HG03097 (cell line): ENCODE results near the gene AFDN.

Source experiments
- ATAC-seq: cut with Tn5 transposase; IDR thresholded peaks from one replicate; pipeline ENCODE4 v1.9.1; 2021; ENCODE audit not compliant: unreplicated experiment, low FRiP score

The AFDN gene

GRCh38 chr6:167937948-167938911, 111.5 kb downstream of the AFDN start:
- no peak for ATAC-seq

- no peak for ATAC-seq
Measured at GRCh38 chr6:167941822-167942221, 115.1 kb downstream of the AFDN start.

DNA sequence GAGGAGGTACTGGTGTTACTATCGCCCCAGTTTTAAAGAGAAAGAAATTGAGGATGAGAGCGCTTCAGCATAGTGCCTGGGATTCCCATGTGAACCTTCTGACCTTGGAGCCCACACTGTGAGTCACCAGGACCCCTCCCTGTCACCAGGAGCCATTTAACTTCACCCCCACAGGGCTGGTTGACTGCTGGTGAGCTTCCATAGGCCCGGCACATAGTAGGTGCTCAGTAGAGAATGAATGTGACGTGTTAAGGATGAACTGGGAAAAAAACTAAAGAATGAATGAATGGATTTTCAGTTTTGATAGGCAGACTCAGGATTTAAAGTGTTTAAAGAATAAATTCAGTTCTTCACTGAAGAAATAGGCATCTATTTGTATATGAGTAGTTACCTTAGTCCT, 117.4 kb downstream of the AFDN start:
- ATAC-seq = no peak

DNA sequence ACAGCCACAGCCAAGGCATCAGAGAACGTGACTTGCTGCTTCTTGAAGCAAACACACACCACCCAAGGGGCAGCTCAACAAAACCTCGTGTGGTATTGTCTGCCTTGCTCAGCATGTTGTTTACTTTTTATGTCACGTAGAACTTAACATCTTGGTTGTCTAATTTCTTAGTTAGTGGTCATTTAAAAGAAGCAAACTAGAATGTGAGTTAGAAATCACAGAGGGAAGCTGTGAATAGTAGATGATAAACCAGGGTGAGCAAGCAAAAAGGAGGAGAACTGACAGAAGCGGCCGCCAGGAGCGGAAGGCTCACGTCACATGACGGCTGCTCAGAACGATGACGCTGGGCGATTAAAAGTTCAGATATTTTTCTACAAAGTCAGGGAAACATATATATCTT, 119.3 kb downstream of the AFDN start:
- no peak for ATAC-seq

DNA sequence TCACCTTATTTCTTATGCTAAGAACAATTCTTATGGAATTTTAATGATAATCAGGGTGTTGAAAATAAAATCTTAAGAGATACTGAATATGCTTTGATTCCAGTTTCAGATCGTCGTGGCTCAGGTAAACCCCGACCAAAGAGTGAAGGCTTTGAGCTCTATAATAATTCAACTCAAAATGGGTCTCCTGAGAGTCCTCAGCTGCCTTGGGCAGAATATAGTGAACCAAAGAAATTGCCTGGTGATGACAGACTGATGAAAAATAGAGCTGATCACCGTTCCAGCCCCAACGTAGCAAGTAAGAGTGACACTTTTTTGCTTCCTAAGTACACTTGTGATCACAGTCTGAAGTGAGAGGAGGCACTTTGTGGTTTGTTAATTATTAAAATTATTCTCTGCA, 119.9 kb downstream of the AFDN start:
- ATAC-seq = no peak

GRCh38 chr6:167947716-167948115, 121.0 kb downstream of the AFDN start:
- ATAC-seq = no peak

GRCh38 chr6:167948716-167949115, 122.0 kb downstream of the AFDN start:
- no peak for ATAC-seq

- ATAC-seq = no peak
Measured at GRCh38 chr6:167949121-167949684, 122.5 kb downstream of the AFDN start.

GRCh38 chr6:167951781-167952511, 125.2 kb downstream of the AFDN start:
- ATAC-seq = no peak

DNA sequence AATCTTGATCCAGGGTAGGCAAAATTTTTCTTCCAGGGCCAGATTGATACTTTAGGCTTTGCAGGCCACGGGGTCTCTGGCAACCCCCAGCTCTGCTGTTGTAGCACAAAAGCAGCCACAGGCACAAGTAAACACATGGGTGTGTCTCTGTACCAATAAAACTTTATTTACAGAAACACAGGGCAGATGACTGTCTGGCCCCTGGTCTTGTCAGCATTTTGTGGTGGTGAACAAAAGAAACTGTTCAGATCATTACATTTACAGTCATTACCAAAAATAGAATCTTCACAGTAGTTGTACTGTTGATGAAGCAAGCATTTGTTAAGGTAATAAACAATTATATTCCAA, 125.8 kb downstream of the AFDN start:
- no peak for ATAC-seq

- ATAC-seq = no peak
Measured at GRCh38 chr6:167953551-167953950, 126.8 kb downstream of the AFDN start.

- no peak for ATAC-seq
Measured at GRCh38 chr6:167954151-167954550, 127.4 kb downstream of the AFDN start.

DNA sequence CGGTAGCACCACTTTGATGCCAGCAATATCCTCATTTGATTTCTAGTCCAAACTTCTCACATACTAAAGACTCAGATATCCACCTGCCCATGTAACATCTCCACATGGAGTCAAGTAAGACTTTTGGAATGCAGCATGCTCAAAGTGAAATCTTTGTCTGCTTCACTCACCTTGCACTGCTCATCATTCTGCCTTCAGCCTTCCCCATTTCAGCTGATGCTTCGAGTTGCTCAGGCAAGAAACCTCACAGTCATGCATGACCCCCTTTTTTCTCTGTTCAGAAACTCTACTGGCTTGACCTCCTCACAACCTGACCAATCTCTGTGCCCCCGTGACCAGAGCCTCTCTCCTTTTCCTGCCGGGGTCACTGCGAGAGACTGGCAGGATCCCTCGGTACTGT, 129.8 kb downstream of the AFDN start:
- no peak for ATAC-seq

- no peak for ATAC-seq
Measured at GRCh38 chr6:167956983-167957492, 130.3 kb downstream of the AFDN start.

GRCh38 chr6:167957626-167958025, 130.9 kb downstream of the AFDN start:
- no peak for ATAC-seq

GRCh38 chr6:167960579-167960978, 133.9 kb downstream of the AFDN start:
- ATAC-seq = no peak

DNA sequence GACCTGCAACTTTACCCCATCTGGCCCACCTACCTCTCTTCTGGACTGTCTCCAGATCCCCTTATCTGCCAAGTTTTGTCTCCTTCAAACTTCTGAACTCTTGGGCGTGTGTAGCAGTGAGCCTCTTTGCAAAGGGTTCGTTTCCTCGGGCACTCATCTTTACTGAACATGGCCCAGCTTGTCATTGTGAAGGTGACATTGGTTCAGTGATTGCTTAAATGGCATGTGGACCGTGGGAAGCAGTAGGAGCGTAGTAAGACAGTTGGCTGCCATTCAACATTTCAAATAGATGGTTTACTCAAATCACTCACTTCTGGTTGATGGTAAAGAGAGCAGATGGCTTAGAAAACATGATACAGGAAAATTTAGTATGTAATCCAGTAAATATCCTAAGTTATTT, 136.0 kb downstream of the AFDN start:
- no peak for ATAC-seq

DNA sequence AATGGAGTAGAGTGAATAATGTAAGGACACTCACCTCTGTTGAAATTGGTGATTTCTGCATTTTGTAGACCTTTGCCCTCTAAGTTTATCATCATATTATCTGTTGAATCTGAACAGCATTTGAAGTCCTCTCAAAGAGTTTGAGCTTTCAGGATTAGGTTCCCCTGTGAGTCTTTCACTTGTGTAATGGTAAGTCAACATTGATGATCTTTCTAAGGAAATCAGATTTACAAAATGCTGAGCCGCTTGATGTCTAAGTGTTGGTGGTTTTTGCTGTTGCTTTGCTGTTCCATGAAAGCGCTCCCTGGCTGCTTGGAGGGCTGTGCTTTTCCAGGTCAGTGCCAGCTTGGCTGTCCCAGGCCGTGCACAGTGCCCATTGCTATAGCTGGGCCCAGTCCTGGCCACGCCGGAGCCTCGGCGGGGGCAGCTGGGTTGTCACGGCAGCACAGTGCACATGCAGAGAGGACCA, 136.9 kb downstream of the AFDN start:
- ATAC-seq = no peak

GRCh38 chr6:167965592-167966539, 139.2 kb downstream of the AFDN start:
- ATAC-seq = no peak

GRCh38 chr6:167966540-167966905, 139.8 kb downstream of the AFDN start:
- ATAC-seq = no peak
